Erythroblast (primary cell): ENCODE measurements around the gene MFSD8.

Source experiments
- GATA1 ChIP-seq: IDR thresholded peaks from 2 replicates; pipeline ENCODE4 v1.6.1; 2011; ENCODE audit warnings: low read depth, mild to moderate bottlenecking, control low read depth, low read length, moderate library complexity
- POLR2A ChIP-seq: IDR thresholded peaks from 2 replicates; pipeline ENCODE4 v1.6.1; 2011; ENCODE audit warnings: mild to moderate bottlenecking, low read length

- TF ChIP-seq POLR2A (no peak), GATA1 (no peak)
Measured at GRCh38 chr4:127997534-127998388, 32.8 kb upstream of the MFSD8 start.
